Subcutaneous preadipocyte (primary cell): ENCODE data around the gene GLUL. TPM values are rescaled to one million over a fixed set of nuclear protein-coding genes. Genes with fewer than 3 reads are reported as not detected.

Source experiments
- total RNA-seq: library from RNA; depleted of rRNA; stranded (reverse); fragments of >200 nt; gene quantifications from 2 replicates; pipeline ENCODE4 v1.2.3, GENCODE V29; 2012

GLUL gene
- total RNA-seq = 391 and 545 TPM in 2 replicates

GRCh38 chr1:182391362-182392049 lies at the start of gene GLUL:
Gene GLUL (minus strand): TSS chr1:182391790. CDS start chr1:182388737, 3,053 bp downstream.

GRCh38 chr1:182400567-182400966 lies 9.0 kb upstream of the GLUL start, which contains the start of gene TEDDM1:
Gene TEDDM1 (minus strand): TSS chr1:182400667. CDS start chr1:182400485, 182 bp downstream.

Other genes with a start within 250 kb of the GLUL start
- gene TEDDM1, start 8.9 kb upstream of the GLUL start, total RNA-seq = not detected in 2 replicates
- not detected in 2 replicates for gene RGSL1, start 58.4 kb upstream of the GLUL start, total RNA-seq
- 4.1 and 7.7 TPM in 2 replicates for gene RNASEL, start 197.5 kb upstream of the GLUL start, total RNA-seq
- 0.20 and 0.37 TPM in 2 replicates for gene RGS16, start 212.6 kb upstream of the GLUL start, total RNA-seq